SK-N-SH (cell line): ENCODE measurements around the gene PROSER1. TPM values are rescaled to one million over a fixed set of nuclear protein-coding genes. Genes with fewer than 3 reads are reported as not detected.

Source experiments
- CTCF ChIA-PET: fragments of 300-600, 350-600 bp; formaldehyde crosslinking; extraction: SDS; loops from one replicate; lab custom pipeline; 2021; lab: Yijun Ruan, JAX
- POLR2A ChIA-PET: fragments of 350-600 bp; sonication (Branson Sonifier 250); formaldehyde crosslinking; extraction: SDS; loops from one replicate; lab custom pipeline; 2020; ENCODE audit warnings: antibody characterized with exemption, inconsistent platforms; lab: Yijun Ruan, JAX
- DNase-seq: peaks from one replicate; pipeline ENCODE4 v3.0.0; 2012
- H2AFZ ChIP-seq: fragments of 200-600 bp; sonication (generic); 2 replicates; pipeline ENCODE4 v1.8.1; 2016; ENCODE audit warnings: antibody characterized with exemption, mild to moderate bottlenecking, low read depth
- H3F3A ChIP-seq: fragments of 200-600 bp; sonication (generic); replicated peaks from 2 replicates; pipeline ENCODE3; 2016; ENCODE audit warnings: antibody characterized with exemption, mild to moderate bottlenecking; ENCODE audit not compliant: insufficient read depth
- H3K27ac ChIP-seq, 2 experiments: fragments of 200-500 bp in 1 of 2; fragments of 200-600 bp in 1 of 2; sonication (Bioruptor generic) in 1 of 2; sonication (generic), shearing (Covaris generic) in 1 of 2; 2 replicates each; pipeline versions ENCODE4 v1.5.1 to v1.6.1; 2014 to 2016; ENCODE audit warnings: low read depth in 2 of 2, inconsistent platforms in 1 of 2, low read length in 1 of 2, mild to moderate bottlenecking in 1 of 2, mixed read lengths in 1 of 2
- H3K27me3 ChIP-seq: fragments of 200-600 bp; sonication (generic), shearing (Covaris generic); 2 replicates; pipeline ENCODE4 v1.6.1; 2016; ENCODE audit warnings: mixed run types; ENCODE audit not compliant: insufficient read depth
- H3K36me3 ChIP-seq, 2 experiments: fragments of 200-500 bp in 1 of 2; fragments of 200-600 bp in 1 of 2; sonication (Bioruptor generic) in 1 of 2; sonication (generic) in 1 of 2; replicated peaks in 1 of 2; 2 replicates each; pipeline versions ENCODE3 to v1.5.1; 2014 to 2016; ENCODE audit warnings: low read length in 1 of 2, mild to moderate bottlenecking in 1 of 2; ENCODE audit not compliant: insufficient read depth in 2 of 2, control insufficient read depth in 1 of 2
- H3K4me1 ChIP-seq, 2 experiments: fragments of 200-500 bp in 1 of 2; fragments of 200-600 bp in 1 of 2; sonication (Bioruptor generic) in 1 of 2; sonication (generic), shearing (Covaris generic) in 1 of 2; 2 replicates each; pipeline versions ENCODE4 v1.5.1 to v1.6.1; 2014 to 2016; ENCODE audit warnings: low read depth in 1 of 2, low read length in 1 of 2, mixed run types in 1 of 2; ENCODE audit not compliant: insufficient read depth in 2 of 2, control insufficient read depth in 1 of 2
- H3K4me2 ChIP-seq: fragments of 200-600 bp; sonication (generic), shearing (Covaris generic); 2 replicates; pipeline ENCODE4 v1.6.1; 2017; ENCODE audit warnings: mixed run types
- H3K4me3 ChIP-seq, 2 experiments: fragments of 200-500 bp in 1 of 2; fragments of 200-600 bp in 1 of 2; sonication (Bioruptor generic) in 1 of 2; sonication (generic), shearing (Covaris generic) in 1 of 2; 2 replicates each; pipeline versions ENCODE4 v1.5.1 to v1.8.1; 2014 to 2016; ENCODE audit warnings: low read depth in 2 of 2, inconsistent platforms in 1 of 2, low read length in 1 of 2, mild to moderate bottlenecking in 1 of 2, mixed read lengths in 1 of 2, moderate library complexity in 1 of 2
- H3K79me2 ChIP-seq: fragments of 200-600 bp; sonication (generic); 2 replicates; pipeline ENCODE4 v1.8.1; 2017; ENCODE audit warnings: mild to moderate bottlenecking; ENCODE audit not compliant: insufficient read depth
- H3K9ac ChIP-seq: fragments of 200-600 bp; sonication (generic); 2 replicates; pipeline ENCODE4 v1.6.1; 2017; ENCODE audit warnings: mixed run types
- H3K9me2 ChIP-seq: fragments of 200-600 bp; sonication (generic); 2 replicates; pipeline ENCODE4 v1.6.1; 2017; ENCODE audit warnings: mixed run types
- H3K9me3 ChIP-seq: fragments of 200-600 bp; sonication (generic); 2 replicates; pipeline ENCODE4 v1.6.1; 2017; ENCODE audit warnings: mixed run types, mild to moderate bottlenecking, moderate library complexity
- H4K20me1 ChIP-seq: fragments of 200-600 bp; sonication (generic); 2 replicates; pipeline ENCODE4 v1.6.1; 2017; ENCODE audit warnings: mild to moderate bottlenecking, mixed run types; ENCODE audit not compliant: insufficient read depth
- EP300 ChIP-seq, 2 experiments: IDR thresholded peaks; 2 replicates each; pipeline versions ENCODE4 v1.4.0 to v1.6.1; 2012; ENCODE audit warnings: borderline replicate concordance in 1 of 2, low read depth in 1 of 2, low read length in 1 of 2
- FOXJ3 ChIP-seq: sonication (generic); formaldehyde crosslinking; IDR thresholded peaks from 2 replicates; pipeline ENCODE4 v1.5.1; 2020; ENCODE audit warnings: mild to moderate bottlenecking, missing genetic modification reagents
- MEF2A ChIP-seq: IDR thresholded peaks from 2 replicates; pipeline ENCODE4 v1.4.0; 2012; ENCODE audit warnings: low read depth, borderline replicate concordance
- NFIC ChIP-seq: IDR thresholded peaks from 2 replicates; pipeline ENCODE4 v1.4.0; 2012; ENCODE audit warnings: borderline replicate concordance
- POLR2AphosphoS5 ChIP-seq: IDR thresholded peaks from 2 replicates; pipeline ENCODE4 v1.6.1; 2012; ENCODE audit warnings: low read depth, low read length
- RAD21 ChIP-seq: IDR thresholded peaks from 2 replicates; pipeline ENCODE4 v1.6.1; 2012; ENCODE audit warnings: mild to moderate bottlenecking, low read length
- RFX5 ChIP-seq: IDR thresholded peaks from 2 replicates; pipeline ENCODE4 v1.6.1; 2012; ENCODE audit warnings: mild to moderate bottlenecking, improper control_type of control experiment, low read length
- TAF1 ChIP-seq: IDR thresholded peaks from 2 replicates; pipeline ENCODE4 v1.6.1; 2012; ENCODE audit warnings: low read depth, mild to moderate bottlenecking, low read length, moderate library complexity, borderline replicate concordance
- TEAD4 ChIP-seq: IDR thresholded peaks from 2 replicates; pipeline ENCODE4 v1.4.0; 2012; ENCODE audit warnings: mild to moderate bottlenecking, borderline replicate concordance; ENCODE audit not compliant: insufficient read depth
- YY1 ChIP-seq: IDR thresholded peaks from 2 replicates; pipeline ENCODE4 v1.4.0; 2012; ENCODE audit warnings: low read depth, mild to moderate bottlenecking
- WGBS: methylation state at CpG from one replicate; pipeline ENCODE4 v1.1.6; 2017; ENCODE audit warnings: low lambda C conversion rate; 5-methylcytosine and 5-hydroxymethylcytosine counted together
- polyA plus RNA-seq, 3 experiments: library from polyadenylated mRNA; depleted of rRNA; stranded (reverse); fragments of >200 nt; gene quantifications; 2 replicates each; pipeline ENCODE4 v1.2.3, GENCODE V29; 2012
- TF ChIP-seq, protein P1 (sequence below): fragments of 200-600 bp; sonication (generic); IDR thresholded peaks from 2 replicates; pipeline ENCODE4 v1.6.1; 2017; ENCODE audit warnings: antibody characterized with exemption, mild to moderate bottlenecking, moderate library complexity
- TF ChIP-seq, protein P2 (sequence below): IDR thresholded peaks from 2 replicates; pipeline ENCODE4 v1.4.0; 2012; ENCODE audit warnings: low read depth, borderline replicate concordance

PROSER1 gene
- polyA plus RNA-seq, 1 of the 3 experiments (the other 2 are of a cell fraction): 14.8 TPM

DNA sequence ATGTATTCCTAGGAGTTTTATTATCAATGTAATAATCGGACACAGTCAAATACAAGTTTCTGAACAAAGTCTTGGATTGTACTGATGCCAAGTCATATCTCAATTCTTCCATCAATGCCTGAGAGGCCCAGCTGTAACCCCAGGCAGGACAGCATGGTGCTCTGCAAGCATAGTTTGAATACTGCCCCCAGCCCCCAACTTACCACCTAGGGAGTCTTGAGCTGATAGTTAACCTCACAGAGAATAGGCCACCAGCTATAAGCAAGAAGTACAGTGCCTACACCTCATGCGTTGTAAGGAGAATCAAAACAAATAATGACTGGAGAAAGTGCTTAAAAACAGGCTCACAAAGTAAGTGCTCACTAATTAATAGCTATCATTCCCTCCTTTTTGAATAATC lies 2.7 kb downstream of the PROSER1 start (continued):
- TF ChIP-seq, protein P1, sequence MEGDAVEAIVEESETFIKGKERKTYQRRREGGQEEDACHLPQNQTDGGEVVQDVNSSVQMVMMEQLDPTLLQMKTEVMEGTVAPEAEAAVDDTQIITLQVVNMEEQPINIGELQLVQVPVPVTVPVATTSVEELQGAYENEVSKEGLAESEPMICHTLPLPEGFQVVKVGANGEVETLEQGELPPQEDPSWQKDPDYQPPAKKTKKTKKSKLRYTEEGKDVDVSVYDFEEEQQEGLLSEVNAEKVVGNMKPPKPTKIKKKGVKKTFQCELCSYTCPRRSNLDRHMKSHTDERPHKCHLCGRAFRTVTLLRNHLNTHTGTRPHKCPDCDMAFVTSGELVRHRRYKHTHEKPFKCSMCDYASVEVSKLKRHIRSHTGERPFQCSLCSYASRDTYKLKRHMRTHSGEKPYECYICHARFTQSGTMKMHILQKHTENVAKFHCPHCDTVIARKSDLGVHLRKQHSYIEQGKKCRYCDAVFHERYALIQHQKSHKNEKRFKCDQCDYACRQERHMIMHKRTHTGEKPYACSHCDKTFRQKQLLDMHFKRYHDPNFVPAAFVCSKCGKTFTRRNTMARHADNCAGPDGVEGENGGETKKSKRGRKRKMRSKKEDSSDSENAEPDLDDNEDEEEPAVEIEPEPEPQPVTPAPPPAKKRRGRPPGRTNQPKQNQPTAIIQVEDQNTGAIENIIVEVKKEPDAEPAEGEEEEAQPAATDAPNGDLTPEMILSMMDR: no peak

DNA sequence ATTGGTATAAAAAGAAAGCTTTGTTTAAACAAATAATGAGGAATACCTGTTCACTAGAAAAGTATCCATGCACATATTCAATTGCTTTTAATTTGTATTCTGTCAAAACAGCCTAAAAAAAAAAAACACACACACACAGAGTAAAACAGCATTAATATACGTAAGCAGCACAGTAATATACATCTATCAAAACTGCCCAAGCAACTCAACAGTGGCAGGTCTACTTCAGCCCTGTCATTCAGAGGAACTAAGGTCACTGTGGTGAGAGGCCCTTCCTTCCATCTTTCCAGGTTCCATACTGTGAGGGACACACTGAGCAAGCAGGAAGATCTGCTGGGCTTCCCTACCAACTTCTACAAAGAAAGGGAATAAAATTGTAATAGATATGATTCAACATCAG lies 3.8 kb downstream of the PROSER1 start:
- CTCF ChIA-PET: interaction anchor here (1.1 kb wide), 1 partner anchor 11 kb away, joined by 3 read pairs; no protein-coding TSS in a partner anchor
- Histone ChIP-seq H3F3A (no peaks in the 10 kb centered on the region), H3K4me3 (no peak overlapping the region), H3K79me2 (peaks cover 83% of the 10 kb centered on the region), H3K36me3 (peaks cover 6 to 23% of the 10 kb centered on the region in 2 experiments), H3K27me3 (no peaks in the 10 kb centered on the region), H3K9ac (no peak overlapping the region), H3K9me2 (no peaks in the 10 kb centered on the region), H4K20me1 (peaks cover 22% of the 10 kb centered on the region), H3K4me2 (peak overlapping the region; percentile 86; the same call in 1 of the 2 replicates), H2AFZ (no peak overlapping the region), H3K4me1 (peaks cover 3 to 12% of the 10 kb centered on the region in 2 experiments; a peak in 3 of 4 replicates), H3K9me3 (no peaks in the 10 kb centered on the region), H3K27ac (no peak overlapping the region)
- POLR2A ChIA-PET: no interaction called here
- TF ChIP-seq MEF2A (no peak), EP300 (IDR thresholded peaks at IDR 0.05; ENCODE audit: borderline replicate concordance in 1 of 2, low read depth in 1 of 2, low read length in 1 of 2) (no peak), POLR2AphosphoS5 (no peak), RFX5 (no peak), YY1 (no peak), TAF1 (no peak)
- TF ChIP-seq, protein P2, sequence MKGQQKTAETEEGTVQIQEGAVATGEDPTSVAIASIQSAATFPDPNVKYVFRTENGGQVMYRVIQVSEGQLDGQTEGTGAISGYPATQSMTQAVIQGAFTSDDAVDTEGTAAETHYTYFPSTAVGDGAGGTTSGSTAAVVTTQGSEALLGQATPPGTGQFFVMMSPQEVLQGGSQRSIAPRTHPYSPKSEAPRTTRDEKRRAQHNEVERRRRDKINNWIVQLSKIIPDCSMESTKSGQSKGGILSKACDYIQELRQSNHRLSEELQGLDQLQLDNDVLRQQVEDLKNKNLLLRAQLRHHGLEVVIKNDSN: no peak
- no peak for DNase-seq
- WGBS: 100% methylated on average over 1 of the region's 1 CpG

DNA sequence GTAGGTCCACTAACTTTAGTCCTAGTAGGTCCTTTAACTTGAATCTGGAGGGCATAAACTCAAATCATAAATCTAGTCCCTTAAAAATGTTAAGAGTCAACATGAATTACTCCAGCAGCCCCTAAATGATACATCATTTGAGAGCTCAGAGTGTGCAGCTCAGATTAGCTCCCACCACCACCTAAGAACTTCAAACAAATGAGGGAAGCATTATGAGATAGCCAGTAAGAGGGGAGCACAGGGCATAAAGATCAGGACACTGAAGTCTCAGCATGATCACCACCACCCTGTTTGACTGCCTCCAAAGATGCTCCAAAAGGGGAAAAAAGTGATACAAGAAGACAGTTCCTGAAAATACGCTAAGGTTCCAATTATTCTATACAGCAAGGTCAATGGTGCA lies 5.7 kb downstream of the PROSER1 start:
- POLR2A ChIA-PET: no interaction called here
- CTCF ChIA-PET: interaction anchor here (1.0 kb wide), 1 partner anchor 15 kb away, joined by 4 read pairs; no protein-coding TSS in a partner anchor
- H3K36me3 ChIP-seq: peaks cover 23 to 41% of the 10 kb centered on the region in 2 experiments
- no peak overlapping the region for H3K4me2 ChIP-seq
- no peak overlapping the region for H3K4me3 ChIP-seq
- no peaks in the 10 kb centered on the region for H3K27me3 ChIP-seq
- 100% methylated on average over 1 of the region's 1 CpG for WGBS
- H3K79me2 ChIP-seq: peaks cover 77% of the 10 kb centered on the region
- no peak overlapping the region for H3K27ac ChIP-seq
- no peaks in the 10 kb centered on the region for H3K9me3 ChIP-seq
- H2AFZ ChIP-seq: no peak overlapping the region
- no peak for TF ChIP-seq FOXJ3 (CRISPR knock-in tag)
- TF ChIP-seq TEAD4: no peak
- no peak for TF ChIP-seq RAD21
- TF ChIP-seq NFIC: no peak
- no peaks in the 10 kb centered on the region for H3F3A ChIP-seq
- no peak for DNase-seq
- H3K9me2 ChIP-seq: no peaks in the 10 kb centered on the region
- H3K4me1 ChIP-seq: peaks cover 3 to 12% of the 10 kb centered on the region in 2 experiments; a peak in 3 of 4 replicates
- peaks cover 22% of the 10 kb centered on the region for H4K20me1 ChIP-seq
- no peak overlapping the region for H3K9ac ChIP-seq
